GM19395 (cell line): ENCODE measurements around the gene PGPEP1.
A peak's percentile ranks its signal among the peaks of the same experiment; 100 is the strongest.
"Not testable (repeated sequence)": the region's sequence is repeated elsewhere in the genome, so short reads cannot be mapped to it uniquely, and the experiment has no call there.

Source experiments
- ATAC-seq: cut with Tn5 transposase; IDR thresholded peaks from one replicate; pipeline ENCODE4 v1.9.1; 2021; ENCODE audit warnings: mild to moderate bottlenecking, moderate library complexity; ENCODE audit not compliant: unreplicated experiment

PGPEP1 gene

DNA sequence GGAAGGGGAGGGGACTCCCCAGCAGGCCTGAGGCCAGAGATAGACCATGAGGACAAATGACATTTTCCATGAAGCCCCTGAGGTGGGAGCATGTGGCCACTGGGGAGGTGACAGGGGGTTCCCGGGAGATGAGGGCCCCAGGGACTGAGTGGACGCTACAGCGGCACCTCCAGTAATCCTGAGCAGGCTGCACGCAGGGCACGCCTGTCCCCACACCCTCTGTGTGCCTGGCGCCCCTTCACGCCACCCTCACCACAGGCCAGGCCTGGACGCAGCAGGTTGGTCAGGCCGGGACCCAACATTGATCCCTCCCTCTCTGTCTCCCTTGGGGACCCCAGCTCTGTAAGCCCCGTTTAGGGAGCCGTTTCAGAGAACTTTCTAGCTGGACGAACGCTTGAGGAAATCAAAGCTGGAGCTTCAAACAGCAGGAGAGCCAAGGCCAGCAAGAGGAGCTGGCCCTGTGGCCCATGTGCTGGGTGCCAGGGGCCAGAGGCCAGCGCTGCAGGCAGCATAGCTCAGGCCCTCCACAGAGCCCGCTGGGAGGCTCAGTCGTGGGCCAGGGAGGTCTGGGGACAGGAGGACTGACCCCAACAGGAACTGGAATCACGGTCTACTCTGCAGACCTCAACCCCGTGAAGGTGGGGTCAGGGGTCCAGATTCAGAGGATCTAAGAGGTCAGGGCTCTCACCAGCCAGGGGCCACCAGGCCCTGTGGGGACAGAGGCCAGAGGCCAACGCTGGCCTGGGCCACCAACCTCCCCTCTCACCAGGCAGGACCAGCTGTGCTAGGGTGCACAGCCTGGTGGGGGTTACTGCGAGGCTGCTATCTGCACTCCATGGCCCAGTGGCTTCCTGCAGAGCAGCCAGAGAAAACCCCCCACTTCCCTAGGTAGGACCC is 32.1 kb upstream of the PGPEP1 start:
- no peak for ATAC-seq

DNA sequence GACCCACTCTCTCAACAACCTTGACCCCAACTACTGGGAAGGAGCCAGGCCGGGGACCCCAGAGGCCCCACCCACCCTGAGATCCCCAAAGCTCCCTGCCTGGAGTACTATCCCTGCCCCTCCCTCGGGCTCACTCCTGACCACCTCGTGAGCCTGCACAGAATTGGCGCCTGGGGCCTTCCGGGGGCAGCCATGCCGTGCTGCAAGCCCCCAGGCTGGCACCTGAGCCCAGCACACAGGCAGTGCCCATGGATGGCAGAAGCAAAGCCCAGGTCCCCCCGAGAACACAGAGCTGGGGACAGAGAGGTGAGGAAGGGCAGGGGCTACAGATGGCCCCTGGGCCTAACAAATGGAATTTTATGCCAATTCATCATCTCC is 31.5 kb upstream of the PGPEP1 start:
- no peak for ATAC-seq

DNA sequence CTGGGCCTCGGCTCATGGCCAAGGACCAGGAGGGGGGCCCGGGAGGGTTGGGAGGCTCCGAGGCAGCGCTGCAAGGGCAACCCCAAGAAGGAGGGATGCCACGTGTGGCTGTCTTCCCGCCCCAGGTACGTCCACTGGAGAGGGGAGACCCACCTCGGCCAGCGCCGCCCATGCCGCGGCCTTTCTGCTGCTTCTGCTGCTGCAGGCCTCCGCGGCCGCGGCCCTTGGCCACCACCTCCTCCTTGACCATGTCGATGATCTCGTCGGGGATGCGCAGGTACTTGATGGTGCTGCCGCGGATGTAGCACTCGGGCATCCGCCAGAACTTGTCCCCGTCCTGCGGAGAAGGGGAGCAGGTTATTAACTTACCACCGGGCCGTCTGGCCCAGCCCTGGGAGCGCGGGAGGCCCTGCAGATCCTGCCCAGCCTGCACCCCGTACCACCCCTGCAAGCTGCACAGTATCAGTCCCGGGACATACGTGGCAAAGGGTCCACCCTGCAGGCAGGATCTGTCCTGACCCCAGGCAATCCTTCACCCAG is 30.8 kb upstream of the PGPEP1 start:
- no peak for ATAC-seq

DNA sequence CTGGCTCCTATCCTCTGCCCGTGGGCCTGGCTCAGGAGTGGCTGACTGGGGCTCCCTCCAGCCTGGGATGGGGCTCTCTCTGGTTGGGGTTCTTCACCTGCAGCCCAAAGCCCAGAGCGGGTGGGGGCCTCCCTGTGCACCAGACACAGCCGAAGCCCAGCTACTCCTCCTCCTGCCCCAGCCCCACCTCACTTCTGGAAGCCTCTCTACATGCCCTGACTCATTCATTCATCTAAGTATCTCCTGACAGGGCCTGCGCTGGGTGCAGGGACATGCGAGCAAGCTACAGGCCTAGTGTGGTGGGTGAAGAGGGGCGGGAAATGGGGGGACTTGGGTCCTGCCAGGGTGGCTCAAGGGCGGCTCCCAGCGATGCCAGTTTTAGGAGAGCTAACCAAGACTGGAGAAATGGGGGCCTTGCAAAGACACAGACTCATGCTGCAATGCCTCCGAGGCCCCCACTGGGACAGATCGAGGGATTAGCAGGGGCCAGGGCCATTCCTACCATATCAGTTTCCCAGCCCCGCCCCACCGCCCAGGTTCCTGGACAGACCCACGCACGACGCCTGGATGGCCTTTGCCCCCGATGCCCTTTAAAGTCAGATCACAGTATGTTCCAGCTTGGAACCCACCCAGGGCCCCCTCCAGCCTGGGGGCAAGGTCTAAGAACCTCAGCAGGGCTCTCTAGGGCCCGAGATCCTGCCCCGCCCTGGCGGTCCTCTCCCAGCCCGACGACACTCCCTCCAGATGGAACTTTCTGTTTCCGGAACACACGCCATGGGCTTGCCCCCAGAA is 30.1 kb upstream of the PGPEP1 start:
- no peak for ATAC-seq

DNA sequence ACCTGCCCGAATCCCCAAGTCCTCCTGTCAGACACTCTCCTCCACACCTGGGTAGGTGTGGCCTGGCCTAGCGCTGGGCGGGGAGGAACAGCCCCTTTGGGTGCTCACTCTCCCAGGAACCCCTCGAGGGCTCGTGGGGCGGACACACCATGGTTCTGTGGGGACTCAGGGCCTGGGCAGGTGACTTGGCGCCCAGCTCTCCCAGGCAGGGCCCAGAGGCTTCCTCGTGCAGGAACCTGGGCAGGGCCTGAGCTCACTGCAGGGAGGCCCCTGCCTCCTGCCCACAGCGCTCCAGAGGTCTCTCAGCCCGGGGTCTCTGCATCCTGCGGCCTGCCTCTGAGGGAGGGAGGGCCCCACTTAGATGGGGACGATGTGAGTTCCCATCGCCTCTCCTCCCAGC is 29.4 kb upstream of the PGPEP1 start:
- no peak for ATAC-seq

DNA sequence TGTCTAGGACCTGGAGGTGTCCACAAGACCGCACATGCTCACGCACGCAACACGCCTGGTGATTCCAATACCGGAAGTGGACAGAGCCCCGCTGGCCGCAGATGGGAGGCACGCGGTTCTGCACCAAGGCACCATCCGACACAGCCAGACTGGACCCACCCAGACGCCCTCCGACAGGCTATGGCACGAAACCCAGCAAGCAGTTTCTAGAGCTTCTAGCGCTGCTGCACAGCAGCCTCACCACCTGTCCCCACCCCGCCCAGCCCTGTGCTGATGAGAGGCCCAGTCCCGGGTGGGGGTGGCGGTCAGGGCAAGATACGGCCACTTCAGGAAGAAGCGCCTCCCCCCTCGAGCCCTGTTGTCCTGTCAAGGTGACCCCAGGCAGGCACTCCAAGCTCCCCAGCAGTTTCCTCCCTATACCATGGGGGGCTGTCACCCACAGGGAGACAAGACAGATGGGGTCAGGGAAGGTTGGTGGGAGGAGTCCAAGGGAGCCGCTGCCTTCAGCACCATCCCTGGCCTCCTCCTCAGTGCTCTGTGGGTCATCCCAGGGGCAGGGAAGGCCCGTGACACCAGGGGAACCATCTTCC is 28.8 kb upstream of the PGPEP1 start:
- ATAC-seq = no peak

DNA sequence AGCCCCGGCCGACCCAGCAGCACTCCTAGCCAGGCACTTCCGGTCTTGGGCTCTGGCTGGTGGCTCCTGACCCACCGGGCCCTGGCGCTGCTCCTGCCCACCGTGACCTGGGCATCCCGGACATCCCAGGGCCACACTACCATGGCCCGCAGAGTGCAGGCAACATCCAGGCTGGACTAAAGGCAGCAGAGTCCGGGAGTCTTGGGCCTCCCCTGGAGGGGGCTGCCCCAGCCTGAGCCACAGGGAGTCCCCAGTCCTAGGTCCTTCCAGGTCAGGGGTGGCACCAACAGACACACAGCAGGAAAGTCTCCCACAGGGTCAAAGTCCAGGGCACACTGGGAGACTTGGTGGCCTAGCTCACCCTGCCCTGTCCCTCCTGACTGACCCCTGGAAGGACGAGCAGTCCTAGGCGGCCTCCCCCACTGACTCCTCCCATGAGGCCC is 28.3 kb upstream of the PGPEP1 start:
- ATAC-seq = no peak

DNA sequence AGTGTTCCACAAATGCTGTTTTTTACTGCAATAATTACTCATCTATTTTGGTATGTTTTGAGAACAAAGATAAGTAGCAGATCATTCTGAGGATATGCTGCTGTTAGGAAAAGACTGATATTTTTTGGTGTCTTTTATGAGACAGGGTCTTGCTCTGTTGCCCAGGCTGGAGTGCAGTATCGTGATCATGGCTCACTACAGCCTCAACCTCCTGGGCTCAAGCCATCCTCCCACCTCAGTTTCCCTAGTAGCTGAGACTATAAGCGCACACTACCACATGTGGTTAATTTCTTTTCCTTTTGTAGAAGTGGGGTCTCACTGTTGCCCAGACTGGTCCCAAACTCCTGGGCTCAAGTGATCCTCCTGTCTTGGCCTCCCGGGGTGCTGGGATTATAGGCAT is 27.0 kb upstream of the PGPEP1 start:
- no peak for ATAC-seq

DNA sequence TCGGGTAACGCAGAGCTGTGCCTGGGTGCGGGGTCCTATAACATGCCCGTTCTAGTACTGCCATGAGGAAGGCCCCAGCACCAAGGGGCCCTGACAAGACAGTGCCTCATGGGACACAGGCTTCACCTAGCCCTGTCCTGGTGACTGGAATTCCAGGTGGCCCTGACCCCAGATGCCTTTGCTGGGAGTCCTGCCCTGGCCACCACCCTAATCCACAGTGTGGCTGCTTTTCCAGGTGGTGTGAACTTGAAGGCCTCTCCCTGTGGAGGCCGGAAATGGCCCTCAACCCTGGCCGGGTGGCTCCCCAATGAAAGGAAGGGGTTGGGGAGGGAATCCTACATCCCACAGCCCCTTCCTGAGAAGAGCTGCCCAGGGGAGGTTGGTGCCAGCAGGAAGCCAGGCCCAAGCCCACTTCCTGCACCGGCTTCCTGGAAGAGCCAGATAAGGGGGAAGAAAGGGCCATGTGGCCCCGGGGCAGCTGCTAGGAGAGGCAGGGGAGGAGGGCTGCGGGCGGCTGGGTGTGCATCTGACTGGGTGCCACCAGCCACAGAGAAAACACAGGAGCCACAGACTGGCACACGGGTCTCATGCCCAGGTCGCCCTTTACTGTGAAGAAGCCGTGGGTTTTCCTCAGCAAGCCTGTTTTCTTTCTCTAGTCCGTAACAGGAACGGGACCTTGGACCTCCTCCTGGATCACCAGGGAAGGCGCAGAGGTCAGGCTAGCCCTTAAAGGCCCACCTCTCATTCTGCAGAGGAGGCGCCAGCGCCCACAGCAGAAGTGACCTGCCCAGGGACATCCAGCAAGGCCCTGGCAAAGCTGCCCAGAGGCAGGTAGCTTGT is 22.2 kb upstream of the PGPEP1 start:
- no peak for ATAC-seq

DNA sequence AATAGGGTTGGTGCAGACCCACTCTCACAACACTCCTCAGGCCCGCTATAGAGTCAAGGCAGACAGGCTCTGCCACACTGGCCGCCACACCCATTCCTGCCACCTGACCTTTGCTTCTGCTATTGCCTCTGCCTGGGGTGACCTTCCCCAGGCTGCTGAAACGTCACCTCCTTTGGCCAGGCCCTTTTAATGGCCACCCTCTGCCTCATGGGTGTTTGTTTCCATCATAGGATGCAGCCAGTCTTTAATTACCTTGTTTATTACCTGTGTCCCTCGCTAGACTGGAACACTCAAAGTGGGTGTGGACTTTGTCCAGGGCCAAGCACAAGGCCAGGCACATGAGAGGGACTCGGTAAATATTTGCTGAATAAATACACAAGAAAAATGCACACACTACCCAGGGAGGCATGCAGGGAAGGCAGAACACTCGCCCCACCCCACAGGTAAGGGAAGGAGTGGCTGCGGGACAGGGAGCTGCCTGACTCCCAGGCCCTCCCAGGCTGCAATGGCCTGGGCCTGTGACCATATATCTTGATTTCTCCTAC is 20.7 kb upstream of the PGPEP1 start:
- ATAC-seq = no peak

DNA sequence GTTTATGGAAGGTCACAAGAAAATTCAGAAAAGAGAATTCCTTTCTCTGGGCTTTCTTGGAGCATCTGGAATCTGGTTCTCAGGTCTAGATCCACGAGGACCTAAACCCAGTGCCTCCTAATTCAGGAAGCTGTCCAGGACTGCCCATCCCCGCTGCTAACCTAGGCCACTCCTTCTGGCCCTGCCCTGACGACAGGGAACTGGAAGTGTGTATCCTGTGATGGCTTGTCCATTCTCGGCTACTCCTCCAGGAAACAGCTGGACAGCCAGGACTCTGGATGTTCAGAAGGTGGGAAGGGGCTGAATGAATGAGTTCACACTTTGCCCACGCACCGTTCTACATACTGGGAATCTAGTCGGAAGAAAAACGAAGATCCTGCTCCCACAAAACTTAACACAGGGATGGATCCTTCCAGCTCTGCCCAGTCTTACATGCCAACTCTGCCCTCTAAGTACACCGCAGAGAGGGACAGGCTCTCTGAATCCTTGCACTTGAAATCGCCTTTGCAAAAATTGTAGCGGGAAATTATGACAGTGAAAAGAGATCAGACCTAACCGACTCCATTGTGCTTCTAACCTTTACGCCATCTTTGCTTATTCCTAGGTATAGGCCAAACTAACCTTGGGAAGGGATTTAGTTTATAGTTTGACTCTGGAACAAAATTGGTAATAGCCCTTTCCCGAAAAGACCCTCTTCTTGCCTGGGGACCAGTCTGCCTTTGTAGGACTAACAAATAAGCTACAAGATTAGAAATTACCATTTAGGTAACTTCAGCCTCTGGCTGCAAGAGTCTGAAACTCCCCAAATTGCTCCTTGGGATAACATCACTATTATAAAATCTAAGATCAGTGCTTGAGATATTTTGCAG is 19.3 kb upstream of the PGPEP1 start:
- ATAC-seq = no peak

DNA sequence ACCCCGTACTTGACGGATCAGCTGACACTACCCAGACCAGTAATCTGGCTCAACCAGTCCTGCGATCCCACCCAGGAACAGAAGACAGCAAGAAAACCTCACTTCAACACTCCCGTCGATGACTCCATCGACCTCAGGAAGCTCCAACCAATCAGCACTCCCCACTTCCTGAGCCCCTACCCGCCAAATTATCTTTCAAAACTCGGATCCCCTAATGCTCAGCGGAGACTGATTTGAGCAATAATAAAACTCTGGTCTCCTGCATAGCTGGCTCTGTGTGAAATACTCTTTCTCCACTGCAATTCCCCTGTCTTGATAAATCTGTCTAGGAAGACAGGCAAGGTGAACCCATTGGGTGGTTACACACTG is 18.7 kb upstream of the PGPEP1 start:
- ATAC-seq = no peak

DNA sequence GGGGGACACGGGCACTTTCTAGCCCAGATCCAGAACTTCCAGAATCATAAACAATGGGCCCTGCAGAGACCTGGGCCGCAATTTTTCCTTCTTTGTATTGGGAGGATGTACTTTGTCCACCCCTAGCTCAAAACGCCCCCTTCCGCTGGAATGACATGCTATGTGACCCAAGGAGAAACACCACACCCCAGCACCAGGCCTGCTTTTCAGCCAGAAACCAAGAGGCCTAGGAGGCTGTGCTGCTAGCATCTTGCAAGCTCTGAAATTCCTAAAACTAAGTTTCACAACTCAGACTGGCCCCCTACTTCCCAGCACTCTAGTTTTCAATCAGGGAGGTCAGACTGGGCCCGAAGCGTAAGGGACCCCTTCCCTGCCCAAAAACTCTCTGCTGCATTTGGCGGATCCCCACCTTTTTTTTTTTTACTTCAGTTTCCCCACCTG is 18.1 kb upstream of the PGPEP1 start:
- ATAC-seq = peak; percentile 8

DNA sequence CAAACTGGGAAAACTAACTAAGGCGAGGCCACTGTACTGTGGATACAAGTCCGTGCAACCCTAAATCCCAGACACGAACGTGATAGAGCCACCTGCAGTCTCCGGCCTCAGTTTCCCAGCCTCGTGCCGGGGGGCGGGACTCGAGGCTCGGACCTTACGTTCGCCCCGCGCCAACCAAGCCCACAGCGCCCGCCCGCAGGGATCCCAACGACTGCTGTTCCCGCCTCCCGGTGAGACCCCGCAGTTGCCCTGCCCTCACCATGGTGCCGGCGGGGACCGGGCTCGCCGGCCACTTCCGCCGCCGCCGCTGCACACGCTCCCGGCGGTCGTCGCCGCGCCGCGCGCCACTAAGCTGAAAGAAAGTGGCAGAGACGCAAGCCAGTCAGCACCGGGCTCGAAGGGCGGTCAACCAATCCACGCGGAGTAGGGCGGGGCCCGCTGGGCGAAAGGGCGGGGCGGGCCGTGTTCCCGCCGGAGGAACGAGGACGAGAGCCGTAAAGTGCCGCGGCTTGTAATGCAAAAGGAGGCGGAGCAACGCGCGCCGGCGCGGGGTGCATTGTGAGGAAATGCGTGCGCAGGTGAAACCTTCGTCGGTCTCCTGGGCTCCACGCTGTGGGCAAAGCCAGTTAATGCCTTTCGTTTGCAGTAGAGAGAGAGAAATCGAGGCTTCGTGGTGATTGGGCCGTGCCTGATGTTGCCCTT is 17.5 kb upstream of the PGPEP1 start, which contains the start of gene LSM4:
LSM4 (minus strand) TSS at position 318 of the 702 bp plus-strand sequence; CDS start at position 262, 56 bp downstream.
- peak; percentile 86 for ATAC-seq

DNA sequence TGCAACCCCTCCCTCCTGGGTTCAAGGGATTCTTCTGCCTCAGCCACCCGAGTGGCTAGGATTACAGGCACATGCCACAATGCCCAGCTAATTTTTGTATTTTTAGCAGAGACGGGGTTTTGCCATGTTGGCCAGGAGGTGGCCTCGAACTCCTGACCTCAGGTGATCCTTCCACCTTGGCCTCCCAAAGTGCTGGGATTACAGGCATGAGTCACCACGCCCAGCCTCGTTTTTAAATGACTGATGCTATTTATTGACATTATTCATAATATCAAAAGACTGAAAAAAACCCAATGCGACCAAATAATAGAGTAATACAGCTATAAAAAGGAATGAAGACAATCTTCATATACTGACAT is 16.0 kb upstream of the PGPEP1 start:
- not testable (repeated sequence) for ATAC-seq

DNA sequence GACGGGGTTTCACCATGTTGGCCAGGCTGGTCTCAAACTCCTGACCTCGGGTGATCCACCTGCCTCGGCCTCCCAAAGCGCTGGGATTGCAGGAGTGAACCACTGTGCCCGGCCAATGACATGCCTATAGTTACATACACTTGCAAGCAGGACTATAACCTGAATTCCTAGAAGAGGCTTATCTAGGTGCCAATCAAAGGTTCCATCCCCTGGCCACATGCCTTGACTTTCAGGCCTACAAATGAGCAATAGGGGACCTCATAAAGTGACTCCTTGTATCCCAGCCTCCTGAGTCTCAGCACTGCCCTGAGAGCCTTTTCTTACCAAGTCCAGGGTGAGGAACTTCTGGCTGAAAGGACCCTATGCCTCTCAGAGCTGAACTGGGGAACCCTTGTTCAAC is 13.6 kb upstream of the PGPEP1 start:
- no peak for ATAC-seq

DNA sequence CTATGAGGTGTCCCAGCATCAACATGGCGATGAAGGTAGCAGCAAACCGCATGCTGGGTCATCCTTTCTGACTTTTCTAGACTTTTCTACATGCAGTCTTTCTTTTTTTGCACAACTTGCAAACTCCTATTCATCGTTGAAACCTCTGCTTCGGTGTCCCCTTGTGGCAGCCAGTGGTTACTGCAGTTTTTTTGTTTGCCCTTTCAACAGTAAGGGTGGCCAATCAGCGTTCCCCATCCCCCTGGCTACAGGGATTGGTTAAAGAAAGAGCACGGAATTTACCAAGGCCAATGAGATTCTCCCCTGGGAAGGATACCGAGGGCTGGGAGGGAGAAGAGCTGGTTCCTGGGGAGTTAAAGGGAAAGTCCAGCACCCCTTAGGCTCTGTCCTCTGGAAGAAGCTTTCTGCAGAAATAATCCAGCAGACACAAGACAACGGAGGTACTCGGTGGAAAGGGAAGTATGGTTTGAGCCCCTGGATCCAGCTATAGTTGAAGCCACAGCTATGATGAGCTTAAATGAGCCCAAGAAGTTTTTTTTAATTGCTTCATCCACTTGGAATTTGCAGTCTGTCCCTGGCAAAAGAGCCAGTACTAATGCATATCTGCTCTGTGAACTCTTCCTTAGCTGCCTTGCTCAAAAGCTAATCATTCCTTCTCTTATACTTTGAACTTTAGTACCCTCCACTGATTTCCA is 11.9 kb upstream of the PGPEP1 start:
- peak; percentile 86 for ATAC-seq

DNA sequence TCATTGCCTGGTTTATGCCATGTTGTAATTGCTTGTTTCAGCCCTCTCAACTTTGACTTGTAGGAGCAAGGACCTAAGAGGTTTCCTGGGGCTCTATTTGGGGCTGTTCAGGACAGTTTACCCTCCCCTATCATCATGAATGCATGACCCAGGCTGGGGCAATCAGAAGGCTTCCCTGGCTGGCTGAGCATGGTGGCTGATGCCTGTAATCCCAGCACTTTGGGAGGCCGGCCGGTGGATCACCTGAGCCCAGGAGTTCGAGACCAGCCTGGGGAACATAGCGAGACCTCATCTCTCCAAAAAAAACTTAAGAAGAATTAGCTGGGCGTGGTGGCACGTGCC is 11.4 kb upstream of the PGPEP1 start:
- no peak for ATAC-seq
